ENCODE results near the gene PIK3CB. TPM values are rescaled to one million over a fixed set of nuclear protein-coding genes. Genes with fewer than 3 reads are reported as not detected.

The PIK3CB gene
- total RNA-seq, 1 experiment from 2014 or later = 35.6 TPM

DNA sequence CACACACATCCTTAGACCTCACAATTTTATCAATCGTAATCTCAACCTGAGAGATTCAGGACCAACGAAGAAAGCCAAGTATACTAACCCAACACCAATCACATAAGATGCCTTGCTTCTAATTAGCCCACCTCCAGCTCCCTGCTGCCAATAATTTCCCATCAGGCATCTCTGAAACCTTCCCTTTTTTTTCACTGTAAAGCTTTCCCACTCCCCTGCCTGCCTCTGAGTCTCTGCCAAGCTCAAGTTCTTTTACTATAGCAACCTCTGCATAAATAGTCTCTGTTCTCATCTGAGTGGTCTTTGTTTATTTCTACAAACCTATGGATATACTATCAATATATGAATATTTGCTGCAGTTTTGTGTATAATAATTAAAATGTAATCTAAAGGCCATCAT lies 86.5 kb downstream of the PIK3CB start:
- H2BK20ac ChIP-seq (ENCODE audit: low read depth, low read length, poor library complexity, severe bottlenecking) = no peak overlapping the region
- H3K9ac ChIP-seq (ENCODE audit: extremely low read depth, insufficient read length, low read length) = no peak overlapping the region
- peaks cover 8 to 10% of the 10 kb centered on the region in 2 experiments for H3K9me3 Mint-ChIP-seq
- no peak overlapping the region for H4K91ac ChIP-seq (ENCODE audit: insufficient read length, low read depth, low read length)
- H3K79me1 ChIP-seq (ENCODE audit: insufficient read depth, low read depth, low read length, poor library complexity, severe bottlenecking) = no peaks in the 10 kb centered on the region
- no peak overlapping the region for H3K27ac Mint-ChIP-seq
- no peaks in the 10 kb centered on the region for H3K27me3 ChIP-seq (ENCODE audit: insufficient read depth, low read length)
- H3K9me3 ChIP-seq (ENCODE audit: control insufficient read depth, low read depth, low read length) = no peaks in the 10 kb centered on the region
- no peaks in the 10 kb centered on the region for H3K23me2 ChIP-seq (ENCODE audit: insufficient read length, low read depth, low read length, poor library complexity, severe bottlenecking)
- no peak overlapping the region for H3K27ac ChIP-seq (ENCODE audit: insufficient read length, low read depth, low read length)
- H3K36me3 Mint-ChIP-seq (ENCODE audit: insufficient read depth in 1 of 3, low read depth in 3 of 3) = peaks cover 10 to 40% (median 21%) of the 10 kb centered on the region in 3 experiments
- no peak overlapping the region for H2BK12ac ChIP-seq (ENCODE audit: insufficient read length, low read depth, low read length)
- DNase-seq = no peak
- H3K4me2 ChIP-seq (ENCODE audit: insufficient read depth, insufficient read length, low read length) = no peak overlapping the region
- no peak overlapping the region for H3K4ac ChIP-seq (ENCODE audit: low read depth, low read length)
- no peaks in the 10 kb centered on the region for H3K4me1 ChIP-seq (ENCODE audit: insufficient read depth, low read length)
- TF ChIP-seq, protein P1, sequence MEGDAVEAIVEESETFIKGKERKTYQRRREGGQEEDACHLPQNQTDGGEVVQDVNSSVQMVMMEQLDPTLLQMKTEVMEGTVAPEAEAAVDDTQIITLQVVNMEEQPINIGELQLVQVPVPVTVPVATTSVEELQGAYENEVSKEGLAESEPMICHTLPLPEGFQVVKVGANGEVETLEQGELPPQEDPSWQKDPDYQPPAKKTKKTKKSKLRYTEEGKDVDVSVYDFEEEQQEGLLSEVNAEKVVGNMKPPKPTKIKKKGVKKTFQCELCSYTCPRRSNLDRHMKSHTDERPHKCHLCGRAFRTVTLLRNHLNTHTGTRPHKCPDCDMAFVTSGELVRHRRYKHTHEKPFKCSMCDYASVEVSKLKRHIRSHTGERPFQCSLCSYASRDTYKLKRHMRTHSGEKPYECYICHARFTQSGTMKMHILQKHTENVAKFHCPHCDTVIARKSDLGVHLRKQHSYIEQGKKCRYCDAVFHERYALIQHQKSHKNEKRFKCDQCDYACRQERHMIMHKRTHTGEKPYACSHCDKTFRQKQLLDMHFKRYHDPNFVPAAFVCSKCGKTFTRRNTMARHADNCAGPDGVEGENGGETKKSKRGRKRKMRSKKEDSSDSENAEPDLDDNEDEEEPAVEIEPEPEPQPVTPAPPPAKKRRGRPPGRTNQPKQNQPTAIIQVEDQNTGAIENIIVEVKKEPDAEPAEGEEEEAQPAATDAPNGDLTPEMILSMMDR (conservative IDR thresholded peaks at IDR 0.05) = no peak
- H2AK5ac ChIP-seq (ENCODE audit: insufficient read length, low read length) = no peak overlapping the region
- no peaks in the 10 kb centered on the region for H4K20me1 ChIP-seq (ENCODE audit: control insufficient read depth, insufficient read depth, insufficient read length)
- H4K5ac ChIP-seq (ENCODE audit: insufficient read length, low read depth, low read length) = no peak overlapping the region
- no peaks in the 10 kb centered on the region for H3K27me3 Mint-ChIP-seq (ENCODE audit: low read depth)
- no peak overlapping the region for H4K8ac ChIP-seq (replicated peaks; ENCODE audit: insufficient read length, low read depth, low read length)
- H3K18ac ChIP-seq (ENCODE audit: insufficient read length, low read depth, low read length) = no peak overlapping the region
- no peak overlapping the region for H3T11ph ChIP-seq (ENCODE audit: low read length)
- no peak overlapping the region for H3K56ac ChIP-seq (ENCODE audit: insufficient read length, low read depth, low read length)
- H2BK5ac ChIP-seq (ENCODE audit: insufficient read length, low read length) = no peak overlapping the region
- H3K14ac ChIP-seq (ENCODE audit: insufficient read depth, low read length) = no peak overlapping the region
- H3K4me1 Mint-ChIP-seq = no peaks in the 10 kb centered on the region
- no CpG with 5 or more reads among the region's 2 CpGs for WGBS (ENCODE audit: extremely low coverage, insufficient read length, low lambda C conversion rate)
- H2BK120ac ChIP-seq (ENCODE audit: low read depth, low read length, poor library complexity, severe bottlenecking) = no peak overlapping the region
- H2AFZ ChIP-seq (ENCODE audit: low read length) = no peak overlapping the region
- no peaks in the 10 kb centered on the region for H3K79me2 ChIP-seq (ENCODE audit: insufficient read depth, low read length)
- H3K23ac ChIP-seq (ENCODE audit: insufficient read length, low read depth, low read length) = no peak overlapping the region
- no peak overlapping the region for H3K4me3 Mint-ChIP-seq
- H2BK15ac ChIP-seq (ENCODE audit: low read depth, low read length) = no peak overlapping the region
